Cerebellar nuclear complex (tissue), 1 donor: ENCODE data around the gene TMEM184A.

Experiments used
- DNase-seq, 2 experiments: peaks; one replicate each; lab custom pipeline; 2025; lab: John Stamatoyannopoulos, UW

Gene TMEM184A

DNA sequence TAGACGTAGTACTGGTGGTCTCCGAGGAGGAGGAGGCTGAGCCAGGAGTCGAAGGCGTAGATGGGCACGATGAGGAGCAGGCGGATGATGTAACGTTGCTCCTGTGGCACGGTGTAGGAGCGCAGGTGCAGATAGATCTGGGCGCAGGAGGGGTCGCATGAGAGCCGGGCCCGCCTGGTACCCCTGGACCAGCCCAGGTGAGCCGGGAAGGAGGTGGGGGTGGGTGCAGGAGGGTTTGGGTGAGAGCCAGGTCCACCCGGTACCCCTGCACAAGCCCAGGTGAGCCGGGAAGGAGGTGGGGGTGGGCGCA lies 5.2 kb downstream of the TMEM184A start:
- no peak for DNase-seq

DNA sequence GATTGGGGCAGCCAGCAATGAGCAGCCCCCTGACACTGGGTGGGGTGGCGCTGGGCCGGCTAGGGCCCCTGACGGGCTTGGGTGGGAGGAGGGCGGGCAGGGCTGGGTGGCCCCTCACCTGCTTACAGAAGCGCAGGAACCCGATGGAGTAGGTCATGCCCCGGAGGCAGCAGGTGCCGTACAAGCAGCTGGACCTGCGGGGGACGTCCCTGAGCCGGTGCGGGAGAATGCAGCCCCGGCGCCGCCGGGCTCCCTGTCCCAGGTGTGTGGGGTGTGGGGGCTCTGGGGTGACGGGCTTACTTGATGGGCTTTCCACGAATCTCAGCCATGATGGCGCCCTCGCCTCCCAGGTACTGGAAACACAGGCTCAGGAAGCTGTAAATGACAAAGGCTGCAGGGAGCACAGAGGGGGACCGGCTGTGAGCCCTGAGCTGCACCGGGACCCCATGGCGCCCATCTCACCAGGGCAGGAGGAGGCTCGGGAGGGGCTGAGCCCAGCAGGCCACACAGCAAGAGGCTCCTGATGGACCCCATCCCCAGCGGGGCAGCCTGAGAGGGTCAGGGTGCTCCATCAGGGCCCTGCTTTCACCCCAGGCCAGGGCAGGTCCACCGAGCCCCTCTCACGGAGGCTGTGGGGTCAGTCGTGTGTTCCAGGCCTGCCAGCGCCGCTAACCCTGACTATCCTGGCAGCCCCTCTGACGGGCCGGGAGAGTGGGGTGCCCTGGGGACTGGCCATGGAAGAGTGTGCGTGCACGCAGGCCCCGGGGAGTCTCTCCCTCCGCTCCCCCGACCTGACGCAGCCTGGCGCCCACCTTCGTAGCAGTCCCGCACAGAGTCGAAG lies 5.8 kb downstream of the TMEM184A start:
- no peak for DNase-seq

DNA sequence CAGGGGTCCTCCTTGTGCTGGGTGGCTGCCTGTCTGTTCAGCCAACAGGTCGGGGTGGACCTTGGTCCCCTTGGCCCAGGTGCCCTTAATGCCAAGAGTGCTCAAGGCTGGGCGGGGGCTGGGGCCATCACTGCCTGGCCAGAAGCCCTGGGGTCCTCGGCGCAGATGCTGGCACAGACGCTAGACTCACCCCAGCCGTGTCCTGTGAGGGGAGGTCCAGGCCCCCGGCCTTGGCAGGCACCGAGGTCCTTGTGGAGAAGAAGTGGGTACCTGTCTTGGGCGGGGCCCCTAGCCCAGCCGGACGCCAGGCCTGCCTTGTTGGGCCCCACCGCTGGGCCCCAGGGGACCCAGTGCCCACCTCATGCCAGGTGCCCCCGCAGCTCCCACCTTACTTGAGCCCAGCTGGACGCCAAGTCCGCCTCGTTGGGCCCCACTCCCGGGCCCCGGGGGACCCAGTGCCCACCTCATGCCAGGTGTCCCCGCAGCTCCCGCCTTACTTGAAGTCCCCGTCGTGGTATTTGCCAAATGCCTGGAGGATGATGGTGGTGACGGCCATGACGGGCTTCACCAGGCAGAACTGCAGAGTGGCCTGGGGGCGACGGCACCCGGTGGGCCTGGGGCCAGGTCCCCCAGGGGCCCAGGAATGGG lies 6.5 kb downstream of the TMEM184A start:
- DNase-seq: no peak

DNA sequence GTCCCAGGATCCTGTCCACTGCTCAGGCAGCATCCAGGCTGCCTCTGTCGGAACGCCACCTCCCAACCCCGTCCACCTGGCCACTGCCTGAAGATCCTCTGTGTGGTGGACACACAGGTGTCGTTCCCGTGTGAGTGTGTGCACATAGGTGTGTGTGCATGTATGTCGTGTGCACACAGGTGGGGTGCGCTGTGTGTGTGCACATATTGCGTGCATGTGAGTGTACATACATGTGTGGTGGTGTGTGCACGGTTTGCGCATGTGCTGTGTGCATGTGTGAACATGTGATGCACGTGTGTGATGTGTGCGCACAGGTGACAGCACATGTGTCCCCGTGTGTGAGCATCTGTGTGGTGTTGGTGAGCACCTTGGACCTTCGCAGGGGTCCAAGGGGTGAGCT lies 7.1 kb downstream of the TMEM184A start:
- DNase-seq: no peak

DNA sequence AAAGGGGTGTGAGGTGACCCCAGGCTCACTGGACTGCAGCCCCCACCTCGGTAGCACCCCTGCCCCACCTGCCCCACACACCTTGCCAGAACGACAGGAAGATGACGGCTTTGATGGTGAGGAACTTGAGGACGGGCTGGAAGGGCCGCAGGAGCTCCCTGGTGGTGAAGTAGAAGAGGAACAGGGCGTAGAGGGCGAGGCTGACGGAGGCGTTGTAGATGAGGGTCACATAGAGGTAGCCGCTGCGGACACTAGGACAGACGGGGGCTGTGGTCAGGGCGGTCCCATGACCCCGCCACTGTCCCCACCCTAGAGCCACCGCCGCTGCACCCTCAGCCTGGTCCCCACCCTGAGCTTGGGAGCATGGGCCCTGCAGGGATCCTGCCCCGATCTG lies 7.6 kb downstream of the TMEM184A start:
- no peak for DNase-seq

DNA sequence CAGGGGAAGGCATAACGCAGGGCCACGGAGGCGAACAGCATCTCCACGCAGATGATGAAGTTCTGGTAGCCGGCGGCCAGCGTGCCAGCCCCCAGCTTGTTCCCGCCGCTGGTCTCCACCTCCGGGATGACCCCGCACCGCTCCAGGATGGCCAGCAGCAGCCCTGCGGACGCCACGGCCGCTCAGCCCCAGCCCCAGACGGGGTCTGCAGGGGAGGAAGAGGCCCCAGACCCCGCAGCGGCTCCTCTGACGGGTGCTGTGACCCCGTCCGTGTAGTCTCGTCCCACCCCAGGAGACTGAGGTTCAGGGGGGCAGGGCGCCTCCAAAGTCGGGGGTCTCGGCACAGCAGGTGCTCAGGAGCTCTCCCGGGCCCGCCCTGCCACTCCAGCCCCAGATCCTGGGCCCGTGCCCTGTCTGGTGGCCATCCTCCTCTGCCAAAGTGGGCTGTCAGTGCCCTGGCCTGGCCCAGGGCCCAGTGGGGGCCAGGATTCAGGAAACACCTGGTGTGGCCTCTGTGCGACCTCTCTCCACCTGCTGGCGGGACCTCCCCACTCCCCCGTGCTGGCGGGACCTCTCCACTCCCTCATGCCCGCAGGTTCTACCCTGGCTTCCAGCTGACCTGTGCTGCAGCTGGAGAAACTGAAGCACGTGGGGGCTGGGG lies 8.1 kb downstream of the TMEM184A start:
- DNase-seq: no peak

DNA sequence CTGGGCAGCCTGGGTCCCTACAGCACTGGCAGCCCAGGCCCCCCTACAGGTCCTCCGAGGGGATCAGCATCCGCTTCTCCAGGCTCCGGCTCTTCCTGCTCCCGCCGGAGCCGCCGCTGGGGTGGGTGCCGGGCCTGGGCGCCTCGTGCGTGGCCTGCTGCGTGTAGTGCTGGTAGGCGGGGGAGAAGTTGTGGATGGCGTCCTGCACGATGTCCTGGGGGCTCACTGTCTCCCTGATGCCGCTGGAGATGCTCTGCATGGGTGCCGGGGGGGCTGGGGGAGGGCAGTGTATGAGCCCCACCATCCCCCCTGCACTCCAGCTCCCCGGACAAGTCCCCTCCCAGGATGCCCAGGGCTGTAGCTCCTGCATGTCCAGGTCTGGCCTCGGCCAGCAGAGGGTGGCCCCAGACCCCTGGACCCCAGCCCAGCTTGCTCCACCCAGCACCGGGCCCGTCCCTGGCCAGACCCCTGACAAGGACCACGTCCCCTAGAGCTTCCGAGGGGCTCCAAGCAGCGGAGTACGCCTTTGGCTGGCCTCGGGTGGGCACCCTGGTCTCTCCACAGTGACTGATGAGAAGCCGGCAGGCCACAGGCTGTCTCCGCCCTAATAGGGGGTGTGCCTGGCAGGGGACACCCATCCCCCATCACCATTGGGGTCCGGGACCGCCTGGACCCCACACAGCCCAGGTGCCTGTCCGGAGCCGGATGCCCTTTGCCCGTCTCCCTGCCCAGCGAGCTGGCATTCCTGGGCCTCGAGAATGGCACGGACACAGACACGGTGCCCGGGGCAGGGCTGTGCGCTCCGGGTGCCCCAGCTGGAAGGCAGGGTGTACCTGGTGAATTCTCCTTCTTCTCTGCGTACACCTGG lies 8.9 kb downstream of the TMEM184A start:
- DNase-seq: no peak

DNA sequence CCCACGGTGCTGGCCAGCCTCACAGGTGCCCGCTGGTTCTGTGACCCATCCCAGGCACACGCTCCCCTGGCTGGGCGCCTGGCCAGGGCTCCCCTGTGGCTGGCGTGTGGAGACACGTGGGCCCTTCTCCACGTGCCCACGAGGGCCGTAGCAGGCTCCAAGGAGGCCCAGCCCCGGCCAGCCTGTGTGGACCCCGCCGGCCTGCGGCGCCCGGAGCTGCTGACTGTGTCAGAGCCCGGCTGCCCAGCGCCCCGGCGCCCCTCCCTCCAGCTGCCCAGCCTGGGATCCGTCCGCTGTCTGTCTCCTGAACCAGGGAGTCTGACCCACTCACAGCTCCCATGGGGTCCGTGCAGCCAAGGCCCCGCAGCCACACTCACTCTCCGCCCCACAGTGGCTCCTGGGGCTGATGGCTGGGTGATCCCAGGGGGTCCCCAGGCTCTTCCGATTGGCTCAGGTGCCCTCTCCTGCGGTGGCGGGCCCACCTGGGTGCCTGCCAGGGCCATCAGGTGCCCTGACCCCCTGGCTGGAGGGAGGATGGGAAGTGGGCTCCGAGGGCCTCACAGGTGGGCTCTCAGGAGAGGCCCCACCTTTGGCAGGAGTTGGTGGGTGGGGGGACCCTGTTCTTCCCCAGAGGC lies 9.6 kb downstream of the TMEM184A start:
- no peak for DNase-seq

DNA sequence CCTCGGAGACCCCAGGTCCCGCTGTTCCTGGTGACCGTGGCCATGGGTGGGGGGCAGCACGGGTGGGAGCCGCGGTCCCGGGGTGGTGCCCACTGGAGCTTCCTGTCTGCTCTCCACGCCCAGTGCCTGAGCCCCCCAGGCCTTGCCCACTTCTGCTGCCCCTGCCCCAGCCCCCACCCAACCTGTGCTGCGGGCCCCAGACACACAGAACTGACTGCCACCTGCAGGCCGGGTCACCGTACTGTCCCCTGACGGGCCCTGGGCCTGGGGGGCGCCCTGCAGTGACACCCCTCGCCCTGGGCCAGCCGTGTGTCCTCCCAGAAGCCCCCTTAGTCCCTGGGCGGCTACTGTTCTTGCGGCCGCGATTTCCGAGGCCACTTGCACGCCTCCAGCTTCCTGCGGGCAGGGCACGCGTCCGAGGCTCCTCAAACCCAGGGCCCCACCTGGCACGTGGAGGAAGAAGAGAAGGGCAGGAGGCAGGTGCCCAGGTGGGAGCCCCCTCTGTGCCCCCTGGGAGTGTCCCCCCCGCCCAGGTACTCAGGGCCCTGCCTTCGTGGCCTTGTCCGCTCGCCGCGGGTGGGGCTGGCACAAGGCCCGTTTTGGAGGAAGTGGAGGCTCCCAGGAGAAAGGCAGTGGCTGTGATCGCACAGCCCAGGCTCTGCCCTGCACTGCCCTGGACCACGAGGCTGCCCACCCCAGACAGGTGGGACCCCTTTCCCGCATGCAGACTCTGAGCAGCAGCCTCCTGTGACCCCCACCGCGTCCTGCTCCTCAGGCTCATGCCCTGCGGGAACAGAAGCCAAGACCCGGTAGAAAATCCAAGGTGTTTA lies 10.4 kb downstream of the TMEM184A start:
- DNase-seq: no peak

DNA sequence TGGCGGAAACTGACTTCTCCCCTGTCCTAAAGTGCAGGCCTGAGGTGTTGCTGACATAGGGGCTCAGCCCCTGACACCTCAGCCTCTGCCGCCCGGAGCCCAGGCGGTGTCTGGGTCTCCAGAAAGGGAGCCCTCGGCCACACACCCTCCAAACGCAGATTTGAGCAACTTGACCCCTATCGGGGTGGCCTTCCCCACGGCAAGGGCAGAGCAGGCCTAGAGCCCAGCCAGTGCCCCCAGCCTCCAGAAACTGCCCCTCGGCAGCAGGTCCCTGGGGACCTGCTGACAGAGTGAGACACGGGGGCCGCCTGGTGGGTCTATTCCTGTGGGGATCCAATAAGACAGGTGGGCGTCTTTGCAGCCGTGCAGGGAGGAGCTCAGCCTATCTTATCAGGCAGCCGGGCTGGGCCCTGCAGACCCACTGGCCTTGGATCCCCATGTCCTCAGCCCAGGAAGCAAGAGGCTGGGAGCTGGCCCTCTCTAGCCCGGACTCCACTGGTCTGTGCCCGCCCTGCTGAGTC lies 11.0 kb downstream of the TMEM184A start:
- DNase-seq: no peak

DNA sequence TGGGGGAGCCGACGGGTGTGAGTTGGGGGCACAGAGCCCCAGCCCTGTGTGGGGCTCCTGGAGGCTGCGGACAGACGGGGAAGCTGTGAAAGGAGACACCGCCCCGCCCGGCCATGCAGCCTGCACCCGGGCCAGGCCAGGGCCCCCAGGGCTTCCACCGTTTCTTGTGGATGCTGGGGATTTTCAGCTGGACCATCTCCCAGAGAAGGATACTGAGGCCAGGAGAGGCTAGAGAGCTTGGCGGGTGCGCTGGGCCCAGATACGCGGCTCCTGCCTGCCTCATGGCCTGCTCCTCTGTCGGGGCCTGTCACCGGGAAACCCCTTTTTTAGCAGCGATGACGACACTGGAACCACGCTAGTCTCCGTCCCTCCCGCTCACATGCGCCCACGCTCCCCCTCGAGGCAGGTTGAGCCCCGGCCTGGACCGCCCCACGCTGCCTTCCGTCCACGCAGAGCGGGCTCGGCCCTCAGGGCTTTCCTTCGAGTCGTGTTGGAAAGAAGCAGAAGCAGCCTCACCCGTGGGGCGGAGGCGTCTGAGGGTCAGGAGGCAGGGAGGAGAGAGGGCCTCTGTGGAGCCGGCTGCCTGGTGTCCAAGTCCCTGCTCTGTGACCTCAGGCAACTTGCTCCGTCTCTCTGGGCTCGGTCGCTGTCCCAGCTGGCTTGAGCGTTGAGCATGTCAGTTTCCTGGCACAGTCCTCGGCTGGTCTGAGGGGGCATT lies 11.7 kb downstream of the TMEM184A start:
- DNase-seq: no peak

DNA sequence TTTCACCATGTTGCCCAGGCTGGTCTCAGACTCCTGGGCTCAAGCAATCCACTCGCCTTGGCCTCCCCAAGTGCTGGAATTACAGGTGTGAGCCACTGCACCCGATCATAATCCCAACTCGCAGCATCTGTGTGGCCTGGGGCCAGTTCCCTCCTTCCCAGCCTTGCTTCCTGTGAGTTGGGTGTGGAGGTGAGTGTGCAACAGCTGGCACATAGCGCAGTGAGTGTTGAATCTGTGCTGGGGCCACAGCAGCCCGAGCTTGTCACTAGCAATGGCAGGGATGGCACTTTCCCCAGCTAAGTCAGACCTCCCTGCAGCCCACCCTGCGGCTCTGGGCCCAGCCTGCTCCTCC lies 12.2 kb downstream of the TMEM184A start:
- no peak for DNase-seq

DNA sequence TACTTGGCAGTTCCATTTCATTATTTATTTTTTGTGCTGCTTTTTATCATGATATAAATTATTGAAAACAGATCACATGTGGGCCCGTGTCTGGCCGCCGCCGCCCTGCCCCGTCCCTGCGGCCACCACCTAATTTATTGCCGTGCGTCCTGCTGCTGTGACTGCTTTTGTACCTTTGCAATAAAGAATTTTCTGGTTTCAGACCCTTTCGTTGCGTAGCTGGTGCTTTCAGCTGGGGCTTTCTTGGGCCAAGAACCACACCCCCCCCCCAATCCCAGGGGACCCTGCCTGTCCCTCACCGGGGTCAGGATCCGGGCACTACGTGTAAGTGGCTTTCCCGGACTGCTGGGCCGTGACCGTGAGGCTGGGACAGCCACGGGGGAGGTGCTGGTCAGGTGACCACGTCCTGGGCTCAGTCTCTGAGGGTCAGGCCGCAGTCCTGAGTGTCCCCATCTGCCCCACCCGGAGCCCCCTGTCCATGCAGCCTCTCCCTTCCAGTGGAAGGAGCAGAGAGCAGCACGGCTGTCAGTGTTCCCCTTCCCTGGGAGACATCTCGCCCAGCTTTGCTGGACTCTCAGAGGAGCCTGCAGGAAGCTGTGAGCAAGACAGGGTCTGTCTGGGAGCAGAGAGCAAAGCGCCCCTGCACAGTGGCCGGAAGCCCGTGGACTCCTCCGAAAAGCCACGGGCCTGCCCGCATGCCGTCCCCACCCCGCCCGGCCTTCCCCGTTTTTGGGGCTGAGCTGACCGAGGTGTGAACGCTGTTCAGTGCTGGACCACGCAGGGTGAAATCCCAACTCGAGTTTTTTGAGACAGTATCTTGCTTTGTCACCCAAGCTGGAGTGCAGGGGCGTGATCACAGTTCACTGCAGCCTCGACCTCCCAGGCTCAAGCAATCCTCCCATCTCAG lies 12.9 kb downstream of the TMEM184A start:
- DNase-seq: no peak

DNA sequence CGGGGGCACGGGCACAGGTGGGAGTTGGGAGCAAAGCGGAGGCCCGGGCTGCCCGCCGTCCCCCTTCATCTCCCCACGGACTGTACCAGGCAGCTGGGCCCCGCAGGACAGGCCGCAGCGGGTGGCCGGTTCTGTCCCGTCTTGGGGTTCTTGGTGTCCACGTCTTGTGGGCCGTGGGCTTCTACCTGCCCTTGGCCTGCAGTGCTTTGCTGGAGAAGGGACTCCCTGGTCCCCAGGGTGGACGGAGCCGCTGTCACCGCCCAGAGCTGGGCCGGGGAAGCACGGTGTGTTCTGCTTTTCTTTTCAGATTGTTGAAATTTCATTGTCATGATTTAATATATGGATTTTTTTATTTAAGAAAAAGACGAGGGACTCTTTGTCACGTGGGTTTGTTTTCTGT lies 13.7 kb downstream of the TMEM184A start:
- no peak for DNase-seq

DNA sequence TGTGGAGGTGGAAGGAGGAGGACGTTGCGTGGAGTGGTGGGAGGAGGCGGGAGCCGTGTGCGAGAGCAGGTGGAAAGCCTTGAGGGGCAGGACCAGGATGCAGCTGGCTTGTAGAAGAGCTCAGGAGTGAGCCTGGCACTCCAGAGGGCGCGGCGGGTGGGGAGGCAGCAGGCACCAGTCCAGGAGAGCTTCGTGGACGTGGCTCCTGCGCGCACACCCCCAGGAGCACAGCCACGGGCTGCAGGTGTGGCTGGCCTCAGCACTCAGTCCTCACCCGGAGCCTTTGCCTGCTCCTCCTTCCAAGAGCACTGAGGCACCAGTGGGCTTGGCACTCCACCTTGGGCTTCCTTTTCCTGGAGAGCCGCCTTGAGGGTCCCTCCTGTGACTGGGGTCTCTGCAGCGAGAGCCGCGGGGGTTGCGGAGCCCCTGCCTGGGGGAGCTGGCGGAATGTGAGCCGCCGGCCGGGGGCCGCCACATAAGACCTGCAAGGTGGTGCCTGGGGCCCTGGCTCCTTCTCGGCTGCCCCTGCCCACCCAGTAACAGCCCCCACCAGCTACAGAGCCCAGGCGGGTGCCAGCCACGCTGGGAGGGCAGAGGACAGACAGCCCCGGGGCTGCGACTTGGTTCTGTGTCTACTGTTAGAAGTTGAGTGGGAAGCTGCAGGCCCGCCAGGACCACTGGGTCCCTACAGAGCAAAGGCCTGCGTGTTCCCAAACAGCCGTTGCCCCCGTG lies 14.4 kb downstream of the TMEM184A start:
- DNase-seq: no peak

DNA sequence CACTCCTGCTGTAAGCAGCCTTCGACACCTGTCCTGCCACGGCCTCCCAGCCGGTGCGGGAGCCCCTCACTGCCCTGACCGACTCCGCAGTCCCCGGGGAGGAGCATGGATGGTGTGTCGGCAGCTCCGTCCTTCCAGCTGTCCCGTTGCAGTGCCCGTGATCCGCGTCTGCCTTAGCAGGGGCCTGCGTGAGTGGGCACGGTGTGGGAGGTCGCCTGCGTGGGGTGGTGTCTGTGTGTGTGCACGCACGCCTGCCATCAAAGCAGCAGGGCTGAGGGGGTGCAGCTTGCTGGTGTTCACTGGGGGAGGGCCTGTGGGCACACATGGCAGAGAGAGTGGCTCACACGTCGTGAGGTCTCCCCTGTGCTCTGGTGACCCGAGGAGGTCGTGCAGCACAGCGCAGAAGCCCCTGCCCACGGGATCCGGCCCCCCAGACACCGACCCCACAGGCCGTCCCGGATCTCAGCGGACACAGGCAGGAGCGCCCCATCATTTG lies 15.2 kb downstream of the TMEM184A start:
- no peak for DNase-seq

DNA sequence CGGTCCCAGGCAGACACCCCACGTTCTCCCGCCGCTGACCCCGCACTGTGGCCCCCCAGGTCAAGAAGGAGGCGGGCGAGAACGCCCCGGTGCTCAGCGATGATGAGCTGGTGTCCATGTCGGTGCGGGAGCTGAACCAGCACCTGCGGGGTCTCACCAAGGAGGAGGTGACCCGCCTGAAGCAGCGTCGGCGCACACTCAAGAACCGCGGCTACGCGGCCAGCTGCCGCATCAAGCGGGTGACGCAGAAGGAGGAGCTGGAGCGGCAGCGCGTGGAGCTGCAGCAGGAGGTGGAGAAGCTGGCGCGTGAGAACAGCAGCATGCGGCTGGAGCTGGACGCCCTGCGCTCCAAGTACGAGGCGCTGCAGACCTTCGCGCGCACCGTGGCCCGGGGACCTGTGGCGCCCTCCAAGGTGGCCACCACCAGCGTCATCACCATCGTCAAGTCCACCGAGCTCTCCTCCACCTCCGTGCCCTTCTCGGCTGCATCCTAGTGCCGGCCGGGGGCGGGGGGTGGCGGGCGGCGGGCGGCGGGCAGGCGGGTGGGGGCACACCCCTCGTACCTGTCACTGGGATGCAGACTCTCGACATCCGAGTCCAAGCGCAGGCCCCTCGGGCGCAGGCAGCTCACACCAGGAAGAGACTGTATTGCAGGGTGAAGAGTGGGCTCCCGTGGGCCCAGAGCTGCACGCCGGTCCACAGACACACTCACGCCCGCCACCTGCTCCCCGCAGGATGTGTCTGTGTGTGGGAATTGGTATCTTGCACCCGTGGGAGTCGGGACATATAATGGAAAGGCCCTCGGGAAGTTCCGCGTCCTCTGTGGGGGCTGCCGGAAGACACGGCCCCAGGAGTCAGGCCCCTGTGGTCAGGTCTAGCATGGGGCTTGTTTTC lies 15.9 kb downstream of the TMEM184A start:
- no peak for DNase-seq
